Measurements from ENCODE around the gene TSPAN11.

Gene TSPAN11

GRCh38 chr12:31004666-31005065 is 78.1 kb downstream of the TSPAN11 start:
- TF ChIP-seq, protein P1, sequence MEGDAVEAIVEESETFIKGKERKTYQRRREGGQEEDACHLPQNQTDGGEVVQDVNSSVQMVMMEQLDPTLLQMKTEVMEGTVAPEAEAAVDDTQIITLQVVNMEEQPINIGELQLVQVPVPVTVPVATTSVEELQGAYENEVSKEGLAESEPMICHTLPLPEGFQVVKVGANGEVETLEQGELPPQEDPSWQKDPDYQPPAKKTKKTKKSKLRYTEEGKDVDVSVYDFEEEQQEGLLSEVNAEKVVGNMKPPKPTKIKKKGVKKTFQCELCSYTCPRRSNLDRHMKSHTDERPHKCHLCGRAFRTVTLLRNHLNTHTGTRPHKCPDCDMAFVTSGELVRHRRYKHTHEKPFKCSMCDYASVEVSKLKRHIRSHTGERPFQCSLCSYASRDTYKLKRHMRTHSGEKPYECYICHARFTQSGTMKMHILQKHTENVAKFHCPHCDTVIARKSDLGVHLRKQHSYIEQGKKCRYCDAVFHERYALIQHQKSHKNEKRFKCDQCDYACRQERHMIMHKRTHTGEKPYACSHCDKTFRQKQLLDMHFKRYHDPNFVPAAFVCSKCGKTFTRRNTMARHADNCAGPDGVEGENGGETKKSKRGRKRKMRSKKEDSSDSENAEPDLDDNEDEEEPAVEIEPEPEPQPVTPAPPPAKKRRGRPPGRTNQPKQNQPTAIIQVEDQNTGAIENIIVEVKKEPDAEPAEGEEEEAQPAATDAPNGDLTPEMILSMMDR (IDR thresholded peaks at IDR 0.05; ENCODE audit: control insufficient read depth, insufficient read depth, low read depth, low read length, missing control alignments), result no peak
- no peak overlapping the region for H3K4me3 ChIP-seq (ENCODE audit: control insufficient read depth, low read depth, low read length)
- no peak for DNase-seq (ENCODE audit: low read depth)

GRCh38 chr12:31005256-31005943 is 78.9 kb downstream of the TSPAN11 start:
- H3K4me3 ChIP-seq (ENCODE audit: control insufficient read depth, low read depth, low read length), result no peak overlapping the region
- TF ChIP-seq, protein P1 (IDR thresholded peaks at IDR 0.05; ENCODE audit: control insufficient read depth, insufficient read depth, low read depth, low read length, missing control alignments), result no peak
- DNase-seq (ENCODE audit: low read depth), result no peak

DNA sequence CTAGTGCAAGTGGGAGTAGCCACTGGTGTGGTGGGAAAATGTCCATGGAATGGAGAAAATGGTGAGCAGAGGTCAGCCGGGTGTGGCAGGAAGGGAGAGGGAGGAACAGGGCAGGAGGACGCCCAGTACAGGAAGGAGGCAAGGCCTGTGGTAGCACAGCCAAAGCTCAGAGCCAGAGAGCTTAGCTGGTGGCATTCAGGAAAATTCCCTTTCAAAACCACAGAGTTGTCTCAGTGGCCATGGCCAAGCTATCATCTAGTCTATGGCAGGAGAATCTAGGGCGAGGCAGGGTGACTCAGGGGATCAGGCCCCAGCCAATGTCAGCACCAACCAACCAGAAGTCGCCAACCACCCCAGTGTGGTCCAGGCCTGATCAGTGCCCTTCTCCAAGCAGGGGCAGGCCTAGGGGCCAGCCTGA is 79.4 kb downstream of the TSPAN11 start:
- H3K4me3 ChIP-seq (ENCODE audit: control insufficient read depth, low read depth, low read length), result no peak overlapping the region
- peak; percentile 54 for DNase-seq (ENCODE audit: low read depth)
- TF ChIP-seq, protein P1 (IDR thresholded peaks at IDR 0.05; ENCODE audit: control insufficient read depth, insufficient read depth, low read depth, low read length, missing control alignments), result no peak

DNA sequence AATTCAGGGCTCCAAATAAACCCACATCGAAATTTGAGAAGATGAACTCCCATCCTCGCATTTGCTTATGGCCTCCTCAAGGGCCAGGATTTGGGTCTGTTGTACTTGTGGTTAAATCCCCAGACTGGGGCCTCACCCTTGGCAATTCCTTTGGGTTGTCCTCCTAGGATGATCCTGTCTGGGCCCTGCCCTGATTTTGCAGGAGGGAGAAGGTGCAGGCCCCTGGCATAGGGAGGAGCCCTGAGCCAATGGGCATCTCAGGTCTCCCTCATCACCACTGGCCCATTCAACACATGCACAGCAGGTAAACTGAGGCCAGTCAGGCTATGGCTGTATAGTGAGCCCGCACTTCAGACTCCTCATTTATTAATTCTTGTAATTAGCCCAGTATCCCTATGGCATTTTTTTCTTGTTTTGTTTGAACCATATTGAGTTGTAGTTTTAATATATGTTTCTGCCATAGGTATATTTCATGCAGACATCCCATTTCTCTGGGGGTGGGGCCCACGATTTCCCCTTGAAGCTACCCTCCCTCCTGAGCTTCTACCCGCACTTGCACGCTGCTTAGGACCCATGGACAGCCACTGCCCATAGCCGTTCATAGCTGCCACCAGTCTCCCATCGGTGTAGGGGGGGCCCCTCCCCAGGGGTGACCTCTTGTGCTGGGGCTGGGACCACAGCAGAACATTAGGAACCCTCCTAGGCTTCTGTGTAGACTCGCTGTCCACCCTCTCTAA is 80.0 kb downstream of the TSPAN11 start:
- TF ChIP-seq, protein P1 (IDR thresholded peaks at IDR 0.05; ENCODE audit: control insufficient read depth, insufficient read depth, low read depth, low read length, missing control alignments), result no peak
- no peak for DNase-seq (ENCODE audit: low read depth)
- no peak overlapping the region for H3K4me3 ChIP-seq (ENCODE audit: control insufficient read depth, low read depth, low read length)

DNA sequence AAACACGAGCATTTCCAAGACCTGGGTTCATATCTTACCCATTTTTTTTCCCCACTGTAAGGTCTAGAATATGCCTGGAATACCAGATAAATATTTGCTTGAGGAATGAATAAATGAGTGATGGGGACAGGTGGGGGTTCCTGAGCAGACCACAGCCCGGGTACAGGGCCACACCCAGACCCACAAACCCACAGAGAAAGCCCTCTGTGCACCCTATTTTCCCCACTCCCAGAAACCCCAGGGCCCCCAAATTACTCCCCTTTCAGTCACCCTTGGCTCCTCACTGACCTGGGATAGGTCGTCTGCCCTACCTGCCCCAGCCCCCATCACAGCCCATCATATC is 80.6 kb downstream of the TSPAN11 start:
- no peak for DNase-seq (ENCODE audit: low read depth)
- TF ChIP-seq, protein P1 (IDR thresholded peaks at IDR 0.05; ENCODE audit: control insufficient read depth, insufficient read depth, low read depth, low read length, missing control alignments), result no peak
- H3K4me3 ChIP-seq (ENCODE audit: control insufficient read depth, low read depth, low read length), result no peak overlapping the region

GRCh38 chr12:31007636-31008175 is 81.2 kb downstream of the TSPAN11 start:
- DNase-seq (ENCODE audit: low read depth), result no peak
- TF ChIP-seq, protein P1 (IDR thresholded peaks at IDR 0.05; ENCODE audit: control insufficient read depth, insufficient read depth, low read depth, low read length, missing control alignments), result no peak
- H3K4me3 ChIP-seq (ENCODE audit: control insufficient read depth, low read depth, low read length), result no peak overlapping the region

All from AG09309 (cell line).